ENCODE results near the gene BAIAP2.

The BAIAP2 gene

GRCh38 chr17:81084680-81085419 is 49.9 kb downstream of the BAIAP2 start:
- TF ChIP-seq, protein P1, sequence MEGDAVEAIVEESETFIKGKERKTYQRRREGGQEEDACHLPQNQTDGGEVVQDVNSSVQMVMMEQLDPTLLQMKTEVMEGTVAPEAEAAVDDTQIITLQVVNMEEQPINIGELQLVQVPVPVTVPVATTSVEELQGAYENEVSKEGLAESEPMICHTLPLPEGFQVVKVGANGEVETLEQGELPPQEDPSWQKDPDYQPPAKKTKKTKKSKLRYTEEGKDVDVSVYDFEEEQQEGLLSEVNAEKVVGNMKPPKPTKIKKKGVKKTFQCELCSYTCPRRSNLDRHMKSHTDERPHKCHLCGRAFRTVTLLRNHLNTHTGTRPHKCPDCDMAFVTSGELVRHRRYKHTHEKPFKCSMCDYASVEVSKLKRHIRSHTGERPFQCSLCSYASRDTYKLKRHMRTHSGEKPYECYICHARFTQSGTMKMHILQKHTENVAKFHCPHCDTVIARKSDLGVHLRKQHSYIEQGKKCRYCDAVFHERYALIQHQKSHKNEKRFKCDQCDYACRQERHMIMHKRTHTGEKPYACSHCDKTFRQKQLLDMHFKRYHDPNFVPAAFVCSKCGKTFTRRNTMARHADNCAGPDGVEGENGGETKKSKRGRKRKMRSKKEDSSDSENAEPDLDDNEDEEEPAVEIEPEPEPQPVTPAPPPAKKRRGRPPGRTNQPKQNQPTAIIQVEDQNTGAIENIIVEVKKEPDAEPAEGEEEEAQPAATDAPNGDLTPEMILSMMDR (IDR thresholded peaks at IDR 0.05; ENCODE audit: low read depth, low read length), result no peak
- DNase-seq (ENCODE audit: low read depth in 2 of 2), result no peak
- no peak overlapping the region for H3K4me3 ChIP-seq (replicated peaks in 1 of 2; ENCODE audit: low read depth in 2 of 2, low read length in 2 of 2)

GRCh38 chr17:81085420-81085911 is 50.5 kb downstream of the BAIAP2 start:
- TF ChIP-seq, protein P1 (IDR thresholded peaks at IDR 0.05; ENCODE audit: low read depth, low read length), result no peak
- DNase-seq (ENCODE audit: low read depth in 2 of 2), result no peak
- no peak overlapping the region for H3K4me3 ChIP-seq (replicated peaks in 1 of 2; ENCODE audit: low read depth in 2 of 2, low read length in 2 of 2)

- DNase-seq (ENCODE audit: low read depth in 2 of 2), result no peak
- TF ChIP-seq, protein P1 (IDR thresholded peaks at IDR 0.05; ENCODE audit: low read depth, low read length), result no peak
- no peak overlapping the region for H3K4me3 ChIP-seq (replicated peaks in 1 of 2; ENCODE audit: low read depth in 2 of 2, low read length in 2 of 2)
Measured at GRCh38 chr17:81086789-81087551, 52.0 kb downstream of the BAIAP2 start.

GRCh38 chr17:81090361-81091136 is 55.6 kb downstream of the BAIAP2 start:
- H3K4me3 ChIP-seq (replicated peaks in 1 of 2; ENCODE audit: low read depth in 2 of 2, low read length in 2 of 2), result no peak overlapping the region
- peak; percentile 22 to 36 for DNase-seq (ENCODE audit: low read depth in 2 of 2)
- TF ChIP-seq, protein P1 (IDR thresholded peaks at IDR 0.05; ENCODE audit: low read depth, low read length), result no peak

DNA sequence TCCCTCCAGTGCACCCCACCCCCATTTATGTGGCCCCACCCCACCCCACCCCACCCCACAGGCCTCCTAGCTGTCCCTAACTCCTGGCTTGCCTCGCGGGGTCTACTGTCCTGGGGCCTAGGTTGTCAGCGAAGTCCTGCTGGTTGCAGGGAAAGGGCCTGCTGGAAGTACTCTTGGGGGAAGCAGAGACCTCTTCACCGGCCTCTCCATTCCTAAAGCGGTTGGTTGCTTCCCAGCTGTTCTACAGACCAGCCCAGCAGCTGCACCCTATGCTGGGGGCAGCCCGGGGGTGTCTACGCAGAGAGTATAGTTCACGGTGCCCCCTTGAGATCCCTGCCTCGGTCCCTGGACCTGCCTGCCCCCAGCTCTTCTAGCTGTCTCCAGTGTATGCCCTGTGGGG is 56.2 kb downstream of the BAIAP2 start:
- TF ChIP-seq, protein P1 (IDR thresholded peaks at IDR 0.05; ENCODE audit: low read depth, low read length), result no peak
- H3K4me3 ChIP-seq (replicated peaks in 1 of 2; ENCODE audit: low read depth in 2 of 2, low read length in 2 of 2), result no peak overlapping the region
- no peak for DNase-seq (ENCODE audit: low read depth in 2 of 2)

GRCh38 chr17:81091774-81092517 is 57.0 kb downstream of the BAIAP2 start:
- no peak overlapping the region for H3K4me3 ChIP-seq (replicated peaks in 1 of 2; ENCODE audit: low read depth in 2 of 2, low read length in 2 of 2)

More at GRCh38 chr17:81091774-81092517, 57.0 kb downstream of the BAIAP2 start:
- no peak for DNase-seq (ENCODE audit: low read depth in 2 of 2)
- TF ChIP-seq, protein P1 (IDR thresholded peaks at IDR 0.05; ENCODE audit: low read depth, low read length), result no peak
